Measurements from ENCODE around the gene SAMD5.

DNA sequence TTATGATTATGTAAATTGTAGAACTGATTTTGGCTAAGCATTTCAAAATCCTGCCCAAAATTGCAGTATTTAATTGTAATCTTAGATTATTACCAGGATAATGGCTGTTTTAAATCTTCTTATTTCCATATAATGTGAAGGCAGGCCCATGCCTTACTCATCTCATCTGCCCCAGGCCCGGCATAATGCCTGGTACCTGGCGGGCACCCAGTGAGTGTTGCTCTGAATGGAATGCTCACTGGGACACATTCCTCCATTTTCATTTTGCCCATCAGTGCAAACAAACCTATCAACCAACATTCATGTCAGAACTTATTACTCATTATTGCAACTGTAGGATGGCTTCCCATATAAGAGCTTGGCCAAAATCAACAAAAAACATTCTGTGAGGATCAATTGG, 22.8 kb downstream of the SAMD5 start:
- TF ChIP-seq, protein P1, sequence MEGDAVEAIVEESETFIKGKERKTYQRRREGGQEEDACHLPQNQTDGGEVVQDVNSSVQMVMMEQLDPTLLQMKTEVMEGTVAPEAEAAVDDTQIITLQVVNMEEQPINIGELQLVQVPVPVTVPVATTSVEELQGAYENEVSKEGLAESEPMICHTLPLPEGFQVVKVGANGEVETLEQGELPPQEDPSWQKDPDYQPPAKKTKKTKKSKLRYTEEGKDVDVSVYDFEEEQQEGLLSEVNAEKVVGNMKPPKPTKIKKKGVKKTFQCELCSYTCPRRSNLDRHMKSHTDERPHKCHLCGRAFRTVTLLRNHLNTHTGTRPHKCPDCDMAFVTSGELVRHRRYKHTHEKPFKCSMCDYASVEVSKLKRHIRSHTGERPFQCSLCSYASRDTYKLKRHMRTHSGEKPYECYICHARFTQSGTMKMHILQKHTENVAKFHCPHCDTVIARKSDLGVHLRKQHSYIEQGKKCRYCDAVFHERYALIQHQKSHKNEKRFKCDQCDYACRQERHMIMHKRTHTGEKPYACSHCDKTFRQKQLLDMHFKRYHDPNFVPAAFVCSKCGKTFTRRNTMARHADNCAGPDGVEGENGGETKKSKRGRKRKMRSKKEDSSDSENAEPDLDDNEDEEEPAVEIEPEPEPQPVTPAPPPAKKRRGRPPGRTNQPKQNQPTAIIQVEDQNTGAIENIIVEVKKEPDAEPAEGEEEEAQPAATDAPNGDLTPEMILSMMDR (IDR thresholded peaks at IDR 0.05) = no peak
- TF ChIP-seq EP300 (IDR thresholded peaks at IDR 0.05) (no peak), POLR2A (IDR thresholded peaks at IDR 0.05) (no peak)
